Progenitor cell of endocrine pancreas (in vitro differentiated cells): ENCODE results near the gene SMR3B. TPM values are rescaled to one million over a fixed set of nuclear protein-coding genes. Genes with fewer than 3 reads are reported as not detected.

Source experiments
- DNase-seq: peaks from one replicate; pipeline ENCODE4 v3.0.0; 2021; ENCODE audit warnings: low spot score; ENCODE audit not compliant: unreplicated experiment
- H3K27ac Mint-ChIP-seq: 2 replicates; pipeline ENCODE4 v1.8.0; 2021; ENCODE audit warnings: mild to moderate bottlenecking, moderate library complexity, mixed read lengths
- H3K27me3 Mint-ChIP-seq: 2 replicates; pipeline ENCODE4 v1.8.0; 2021; ENCODE audit warnings: mixed read lengths
- H3K36me3 Mint-ChIP-seq: 2 replicates; pipeline ENCODE4 v1.8.0; 2022; ENCODE audit warnings: mixed read lengths; ENCODE audit not compliant: insufficient read depth
- H3K4me1 Mint-ChIP-seq: 2 replicates; pipeline ENCODE4 v1.8.0; 2021; ENCODE audit warnings: low read depth, mixed read lengths
- H3K4me3 Mint-ChIP-seq: 2 replicates; pipeline ENCODE4 v1.8.0; 2021; ENCODE audit warnings: low read depth, mild to moderate bottlenecking, moderate library complexity, mixed read lengths
- H3K9me3 Mint-ChIP-seq: 2 replicates; pipeline ENCODE4 v1.8.0; 2021; ENCODE audit warnings: low read depth, mixed read lengths
- CTCF ChIP-seq: fragments of 200-600 bp; sonication (generic); IDR thresholded peaks from one replicate; pipeline ENCODE4 v1.5.0; 2021; ENCODE audit warnings: antibody characterized with exemption, mild to moderate bottlenecking; ENCODE audit not compliant: unreplicated experiment
- total RNA-seq: library from RNA; stranded (reverse); gene quantifications from 2 replicates; pipeline ENCODE4 v1.2.1, GENCODE V29; 2021

Gene SMR3B
- total RNA-seq, 1 donor from 2014 or later, result not detected

GRCh38 chr4:70437197-70437596 lies 54.3 kb downstream of the SMR3B start:
- no peak for TF ChIP-seq CTCF
- Mint-ChIP-seq H3K27me3 (no peaks in the 10 kb centered on the region), H3K36me3 (no peaks in the 10 kb centered on the region), H3K4me3 (no peak overlapping the region), H3K4me1 (peaks cover 1% of the 10 kb centered on the region), H3K9me3 (peaks cover 6% of the 10 kb centered on the region), H3K27ac (no peak overlapping the region)
- no peak for DNase-seq

Other genes with a start within 250 kb of the SMR3B start
- not detected in 2 replicates for gene PRR27, start 228.9 kb upstream of the SMR3B start, total RNA-seq
- gene ODAM, start 187.4 kb upstream of the SMR3B start, total RNA-seq, result not detected in 2 replicates
- gene FDCSP, start 157.0 kb upstream of the SMR3B start, total RNA-seq, result not detected in 2 replicates
- gene CSN3, start 140.5 kb upstream of the SMR3B start, total RNA-seq, result not detected in 2 replicates
- not detected in 2 replicates for gene CABS1, start 48.1 kb upstream of the SMR3B start, total RNA-seq
- gene SMR3A, start 22.4 kb upstream of the SMR3B start, total RNA-seq, result not detected in 2 replicates
- gene OPRPN, start 14.8 kb downstream of the SMR3B start, total RNA-seq, result not detected in 2 replicates
- gene MUC7, start 89.1 kb downstream of the SMR3B start, total RNA-seq, result not detected in 2 replicates
- not detected in 2 replicates for gene AMTN, start 135.4 kb downstream of the SMR3B start, total RNA-seq
- not detected in 2 replicates for gene AMBN, start 209.1 kb downstream of the SMR3B start, total RNA-seq
- 0.05 and 0.09 TPM in 2 replicates for gene ENAM, start 245.6 kb downstream of the SMR3B start, total RNA-seq